GM18502 (cell line): Measurements from ENCODE around the gene SPOP.
"Not testable (repeated sequence)": the region's sequence is repeated elsewhere in the genome, so short reads cannot be mapped to it uniquely, and the experiment has no call there.

Experiments
- ATAC-seq: cut with Tn5 transposase; IDR thresholded peaks from one replicate; pipeline ENCODE4 v1.9.1; 2021; ENCODE audit warnings: mild to moderate bottlenecking; ENCODE audit not compliant: unreplicated experiment, poor library complexity

Gene SPOP

GRCh38 chr17:49576088-49576916, 101.6 kb downstream of the SPOP start:
- no peak for ATAC-seq

- no peak for ATAC-seq
These were observed 102.2 kb downstream of the SPOP start, which contains the start of gene NXPH3 for GRCh38 chr17:49575679-49576087. TSS of gene NXPH3 (plus strand) at chr17:49575871. CDS start at chr17:49576220, 349 bp downstream.

- no peak for ATAC-seq
These were observed 102.8 kb downstream of the SPOP start for GRCh38 chr17:49574945-49575678.

GRCh38 chr17:49574323-49574781, 103.5 kb downstream of the SPOP start:
- ATAC-seq = no peak

GRCh38 chr17:49573510-49574322, 104.2 kb downstream of the SPOP start:
- no peak for ATAC-seq

GRCh38 chr17:49572806-49573420, 105.0 kb downstream of the SPOP start:
- no peak for ATAC-seq

GRCh38 chr17:49572226-49572625, 105.7 kb downstream of the SPOP start:
- no peak for ATAC-seq

GRCh38 chr17:49571764-49572163, 106.1 kb downstream of the SPOP start:
- ATAC-seq = no peak

GRCh38 chr17:49571283-49571682, 106.6 kb downstream of the SPOP start:
- ATAC-seq = no peak

- ATAC-seq = no peak
These were observed 107.2 kb downstream of the SPOP start for GRCh38 chr17:49570540-49571242.

GRCh38 chr17:49568695-49569047, 109.2 kb downstream of the SPOP start:
- ATAC-seq = not testable (repeated sequence)

- peak; percentile 48 for ATAC-seq
These were observed 109.8 kb downstream of the SPOP start for GRCh38 chr17:49567871-49568694.

GRCh38 chr17:49567104-49567521, 110.8 kb downstream of the SPOP start:
- ATAC-seq = no peak

GRCh38 chr17:49566668-49567071, 111.2 kb downstream of the SPOP start:
- no peak for ATAC-seq

- no peak for ATAC-seq
These were observed 111.9 kb downstream of the SPOP start for GRCh38 chr17:49565948-49566491.

GRCh38 chr17:49564638-49565037, 113.3 kb downstream of the SPOP start:
- no peak for ATAC-seq

GRCh38 chr17:49557312-49558024, 120.4 kb downstream of the SPOP start:
- ATAC-seq = no peak
